ENCODE data around the gene AFTPH.

Gene AFTPH

DNA sequence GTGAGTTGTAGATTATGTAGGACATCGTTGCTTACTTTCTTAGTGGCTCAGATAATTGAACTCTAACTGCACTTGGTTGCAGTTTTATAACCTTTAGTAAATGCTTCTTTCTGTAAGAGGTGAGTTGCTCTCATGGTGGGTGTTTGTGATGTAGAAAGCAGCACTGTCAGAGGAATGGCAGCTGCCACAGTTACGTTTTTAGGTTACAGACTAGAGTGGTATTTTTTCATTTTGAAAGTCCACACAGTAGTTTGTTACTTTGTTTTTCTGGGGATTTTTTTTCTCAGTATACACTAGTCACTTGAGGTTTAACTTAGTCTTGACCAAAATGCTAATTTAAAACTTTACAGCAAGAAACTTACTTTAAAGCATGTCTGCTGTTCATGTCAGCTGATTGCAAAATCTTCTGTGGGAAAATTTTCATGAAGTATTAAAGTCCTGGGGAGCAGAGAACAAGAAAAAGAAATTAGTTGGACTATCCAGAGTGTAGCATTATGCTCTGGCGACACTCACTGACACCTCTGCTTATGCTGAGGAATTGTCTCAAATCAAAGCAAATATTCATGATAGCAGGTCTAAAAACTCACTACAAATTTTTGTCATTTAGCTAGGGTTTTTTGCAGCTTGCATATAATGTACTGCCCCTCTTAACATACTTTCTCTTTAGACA, 14.8 kb downstream of the AFTPH start:
- in situ Hi-C loops (cut with MboI; ENCODE audit: low sequenced_read_pairs): no loop called here
- H3K36me3 ChIP-seq (replicated peaks): no peaks in the 10 kb centered on the region
- no peaks in the 10 kb centered on the region for H3K27me3 ChIP-seq (ENCODE audit: low read depth)
- H3K4me1 ChIP-seq: peaks cover 5% of the 10 kb centered on the region; the same call in 1 of the 2 replicates
- H3K9me3 ChIP-seq: no peaks in the 10 kb centered on the region
- no peak overlapping the region for H3K4me3 ChIP-seq
- no peak for DNase-seq (ENCODE audit: low spot score in 2 of 2)

GRCh38 chr2:64540615-64541014, 16.5 kb downstream of the AFTPH start:
- Histone ChIP-seq H3K4me1 (peaks cover 5% of the 10 kb centered on the region; the same call in 1 of the 2 replicates), H3K9me3 (no peaks in the 10 kb centered on the region), H3K4me3 (no peak overlapping the region), H3K27me3 (ENCODE audit: low read depth) (no peaks in the 10 kb centered on the region), H3K36me3 (replicated peaks) (no peaks in the 10 kb centered on the region)
- no peak for DNase-seq (ENCODE audit: low spot score in 2 of 2)
- in situ Hi-C loops (cut with MboI; ENCODE audit: low sequenced_read_pairs): no loop called here

- no peak for DNase-seq (ENCODE audit: low spot score in 2 of 2)
- H3K9me3 ChIP-seq: no peaks in the 10 kb centered on the region
- H3K4me1 ChIP-seq: peaks cover 5% of the 10 kb centered on the region; the same call in 1 of the 2 replicates
- no peaks in the 10 kb centered on the region for H3K27me3 ChIP-seq (ENCODE audit: low read depth)
- no peak overlapping the region for H3K4me3 ChIP-seq
- H3K36me3 ChIP-seq (replicated peaks): no peaks in the 10 kb centered on the region
- in situ Hi-C loops (cut with MboI; ENCODE audit: low sequenced_read_pairs): no loop called here
Observed at GRCh38 chr2:64541547-64541946, 17.4 kb downstream of the AFTPH start.

- DNase-seq (ENCODE audit: low spot score in 2 of 2): no peak
- H3K4me3 ChIP-seq: no peak overlapping the region
- in situ Hi-C loops (cut with MboI; ENCODE audit: low sequenced_read_pairs): no loop called here
Observed at GRCh38 chr2:64542071-64543007, 18.2 kb downstream of the AFTPH start.

GRCh38 chr2:64543008-64543697, 19.0 kb downstream of the AFTPH start:
- in situ Hi-C loops (cut with MboI; ENCODE audit: low sequenced_read_pairs): no loop called here
- no peaks in the 10 kb centered on the region for H3K27me3 ChIP-seq (ENCODE audit: low read depth)
- DNase-seq (ENCODE audit: low spot score in 2 of 2): no peak
- no peaks in the 10 kb centered on the region for H3K36me3 ChIP-seq (replicated peaks)
- peaks cover 5% of the 10 kb centered on the region; the same call in 1 of the 2 replicates for H3K4me1 ChIP-seq
- H3K4me3 ChIP-seq: no peak overlapping the region
- no peaks in the 10 kb centered on the region for H3K9me3 ChIP-seq

More at GRCh38 chr2:64542071-64543007, 18.2 kb downstream of the AFTPH start:
- Histone ChIP-seq H3K4me1 (peaks cover 5% of the 10 kb centered on the region; the same call in 1 of the 2 replicates), H3K36me3 (replicated peaks) (no peaks in the 10 kb centered on the region), H3K9me3 (no peaks in the 10 kb centered on the region), H3K27me3 (ENCODE audit: low read depth) (no peaks in the 10 kb centered on the region)

- in situ Hi-C loops (cut with MboI; ENCODE audit: low sequenced_read_pairs): no loop called here
- no peaks in the 10 kb centered on the region for H3K27me3 ChIP-seq (ENCODE audit: low read depth)
- H3K9me3 ChIP-seq: no peaks in the 10 kb centered on the region
Observed at GRCh38 chr2:64548761-64549160, 24.6 kb downstream of the AFTPH start.

GRCh38 chr2:64550042-64550441, 25.9 kb downstream of the AFTPH start:
- Histone ChIP-seq H3K9me3 (no peaks in the 10 kb centered on the region), H3K4me1 (peaks cover 9% of the 10 kb centered on the region), H3K36me3 (replicated peaks) (no peaks in the 10 kb centered on the region), H3K27me3 (ENCODE audit: low read depth) (no peaks in the 10 kb centered on the region), H3K4me3 (no peak overlapping the region)
- in situ Hi-C loops (cut with MboI; ENCODE audit: low sequenced_read_pairs): no loop called here
- no peak for DNase-seq (ENCODE audit: low spot score in 2 of 2)

More at GRCh38 chr2:64548761-64549160, 24.6 kb downstream of the AFTPH start:
- Histone ChIP-seq H3K4me1 (peaks cover 7% of the 10 kb centered on the region; the same call in 1 of the 2 replicates), H3K4me3 (no peak overlapping the region), H3K36me3 (replicated peaks) (no peaks in the 10 kb centered on the region)
- no peak for DNase-seq (ENCODE audit: low spot score in 2 of 2)

DNA sequence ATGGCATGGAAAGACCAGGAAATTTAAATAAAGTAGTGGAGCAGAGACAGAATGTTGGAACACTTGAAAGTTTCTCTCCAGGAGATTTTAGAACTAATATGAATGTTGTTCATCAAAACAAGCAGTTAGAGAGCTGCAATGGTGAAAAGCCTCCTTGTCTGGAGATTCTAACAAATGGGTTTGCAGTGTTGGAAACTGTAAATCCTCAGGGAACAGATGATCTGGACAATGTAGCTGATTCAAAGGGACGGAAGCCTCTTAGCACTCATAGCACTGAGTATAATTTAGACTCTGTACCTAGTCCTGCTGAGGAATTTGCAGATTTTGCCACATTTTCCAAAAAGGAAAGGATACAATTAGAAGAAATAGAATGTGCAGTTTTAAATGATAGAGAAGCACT, 27.7 kb downstream of the AFTPH start:
- H3K27me3 ChIP-seq (ENCODE audit: low read depth): no peaks in the 10 kb centered on the region
- no peaks in the 10 kb centered on the region for H3K36me3 ChIP-seq (replicated peaks)
- in situ Hi-C loops (cut with MboI; ENCODE audit: low sequenced_read_pairs): no loop called here
- no peaks in the 10 kb centered on the region for H3K9me3 ChIP-seq
- H3K4me3 ChIP-seq: no peak overlapping the region
- no peak for DNase-seq (ENCODE audit: low spot score in 2 of 2)
- H3K4me1 ChIP-seq: peaks cover 7% of the 10 kb centered on the region

DNA sequence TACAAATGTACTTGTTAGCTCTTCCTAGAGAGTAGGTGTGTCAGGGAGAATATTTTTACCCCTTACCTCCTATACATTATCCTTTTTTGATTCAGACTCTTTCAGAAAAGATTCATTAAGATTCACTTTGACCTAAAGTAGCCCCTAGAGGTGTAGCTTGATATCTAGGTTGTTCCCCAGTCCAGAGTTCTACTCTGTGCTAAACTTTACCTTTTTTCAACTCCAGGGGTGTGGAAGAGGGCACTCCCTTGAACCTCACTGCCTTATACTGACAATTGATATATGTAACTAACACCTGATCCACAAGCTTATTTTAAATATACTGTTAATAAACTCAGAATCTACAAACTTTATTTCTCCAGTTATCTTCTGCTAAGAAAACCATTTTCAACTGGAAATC, 30.0 kb downstream of the AFTPH start:
- no peaks in the 10 kb centered on the region for H3K9me3 ChIP-seq
- no peaks in the 10 kb centered on the region for H3K36me3 ChIP-seq (replicated peaks)
- H3K4me3 ChIP-seq: no peak overlapping the region
- no peaks in the 10 kb centered on the region for H3K27me3 ChIP-seq (ENCODE audit: low read depth)
- H3K4me1 ChIP-seq: peaks cover 4% of the 10 kb centered on the region
- in situ Hi-C loops (cut with MboI; ENCODE audit: low sequenced_read_pairs): no loop called here
- no peak for DNase-seq (ENCODE audit: low spot score in 2 of 2)

DNA sequence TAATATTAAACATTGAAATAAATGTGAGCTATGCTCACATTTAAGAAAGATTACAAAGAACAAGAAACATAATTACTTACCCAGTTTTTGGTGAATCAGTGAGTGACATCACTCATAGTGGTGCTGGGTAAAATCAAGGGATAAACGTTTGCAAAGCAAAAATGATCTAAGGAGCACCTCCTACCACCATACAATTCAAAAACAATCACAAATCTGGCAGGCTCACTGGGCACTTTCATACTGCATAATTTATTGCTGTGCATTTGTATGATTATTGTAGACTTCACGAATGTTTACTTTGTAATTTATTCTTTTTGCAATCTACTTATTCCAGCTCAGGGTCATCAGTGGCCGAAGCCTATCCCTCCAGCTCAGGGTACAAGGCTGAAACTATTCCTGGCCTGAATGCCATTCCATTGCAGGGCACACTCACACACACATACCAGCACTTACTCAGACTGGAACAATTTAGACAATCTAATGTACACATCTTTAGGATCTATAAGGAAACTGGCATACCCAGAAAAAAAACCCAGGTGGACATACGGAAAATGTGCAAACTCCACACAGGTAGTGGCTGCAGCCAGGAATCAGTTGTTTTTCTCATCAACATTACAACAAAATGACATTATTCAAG, 34.4 kb downstream of the AFTPH start:
- no peak for DNase-seq (ENCODE audit: low spot score in 2 of 2)
- Histone ChIP-seq H3K27me3 (ENCODE audit: low read depth) (no peaks in the 10 kb centered on the region), H3K36me3 (replicated peaks) (no peaks in the 10 kb centered on the region), H3K4me3 (no peak overlapping the region), H3K9me3 (no peaks in the 10 kb centered on the region), H3K4me1 (peaks cover 4% of the 10 kb centered on the region)
- in situ Hi-C loops (cut with MboI; ENCODE audit: low sequenced_read_pairs): no loop called here

DNA sequence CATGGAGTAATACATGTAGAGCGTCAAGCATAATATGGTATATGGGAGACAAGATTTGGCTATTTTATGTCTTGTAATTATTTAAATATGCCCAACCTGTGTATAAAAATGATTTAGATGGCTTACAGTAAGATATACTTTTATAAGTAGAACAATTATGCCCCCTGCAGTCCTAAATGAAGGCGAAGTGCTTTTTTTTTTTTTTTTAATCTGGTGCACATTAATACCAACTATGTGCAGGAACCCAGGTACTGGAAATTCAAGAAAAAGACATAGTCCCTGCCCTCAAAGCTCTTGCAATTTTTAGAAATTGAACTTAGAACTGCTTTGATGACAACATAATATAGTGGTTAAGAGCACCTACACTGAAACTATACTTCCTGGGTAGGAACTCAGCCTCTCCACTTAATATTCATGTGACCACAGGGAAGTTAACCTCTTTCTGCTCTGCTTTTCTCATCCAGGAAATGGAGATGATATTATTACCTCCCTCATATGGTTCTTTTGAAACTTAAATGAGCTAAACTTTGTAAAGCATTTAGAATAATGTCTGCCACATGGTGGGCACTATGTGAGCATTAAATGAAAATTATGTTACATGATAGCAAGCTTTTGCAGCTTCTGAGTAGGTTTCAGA, 38.1 kb downstream of the AFTPH start:
- in situ Hi-C loops (cut with MboI; ENCODE audit: low sequenced_read_pairs): loop anchor here (10.0 kb wide), 1 partner anchor 227 kb away; no protein-coding TSS in a partner anchor
- H3K9me3 ChIP-seq: no peaks in the 10 kb centered on the region
- DNase-seq (ENCODE audit: low spot score in 2 of 2): no peak
- H3K4me1 ChIP-seq: no peaks in the 10 kb centered on the region
- H3K4me3 ChIP-seq: no peak overlapping the region
- H3K27me3 ChIP-seq (ENCODE audit: low read depth): no peaks in the 10 kb centered on the region
- no peaks in the 10 kb centered on the region for H3K36me3 ChIP-seq (replicated peaks)

GRCh38 chr2:64563436-64563938, 39.4 kb downstream of the AFTPH start:
- in situ Hi-C loops (cut with MboI; ENCODE audit: low sequenced_read_pairs): loop anchor here (10.0 kb wide), 1 partner anchor 229 kb away; no protein-coding TSS in a partner anchor
- Histone ChIP-seq H3K9me3 (no peaks in the 10 kb centered on the region), H3K36me3 (replicated peaks) (no peaks in the 10 kb centered on the region), H3K27me3 (ENCODE audit: low read depth) (no peaks in the 10 kb centered on the region), H3K4me1 (no peaks in the 10 kb centered on the region), H3K4me3 (no peak overlapping the region)
- no peak for DNase-seq (ENCODE audit: low spot score in 2 of 2)

Measured in HAP-1 (cell line).